ENCODE measurements around the gene ADGRG3. TPM values are rescaled to one million over a fixed set of nuclear protein-coding genes. Genes with fewer than 3 reads are reported as not detected.
"Not testable (repeated sequence)": the region's sequence is repeated elsewhere in the genome, so short reads cannot be mapped to it uniquely, and the experiment has no call there.

The ADGRG3 gene
- total RNA-seq, 1 donor from 2014 or later = not detected

DNA sequence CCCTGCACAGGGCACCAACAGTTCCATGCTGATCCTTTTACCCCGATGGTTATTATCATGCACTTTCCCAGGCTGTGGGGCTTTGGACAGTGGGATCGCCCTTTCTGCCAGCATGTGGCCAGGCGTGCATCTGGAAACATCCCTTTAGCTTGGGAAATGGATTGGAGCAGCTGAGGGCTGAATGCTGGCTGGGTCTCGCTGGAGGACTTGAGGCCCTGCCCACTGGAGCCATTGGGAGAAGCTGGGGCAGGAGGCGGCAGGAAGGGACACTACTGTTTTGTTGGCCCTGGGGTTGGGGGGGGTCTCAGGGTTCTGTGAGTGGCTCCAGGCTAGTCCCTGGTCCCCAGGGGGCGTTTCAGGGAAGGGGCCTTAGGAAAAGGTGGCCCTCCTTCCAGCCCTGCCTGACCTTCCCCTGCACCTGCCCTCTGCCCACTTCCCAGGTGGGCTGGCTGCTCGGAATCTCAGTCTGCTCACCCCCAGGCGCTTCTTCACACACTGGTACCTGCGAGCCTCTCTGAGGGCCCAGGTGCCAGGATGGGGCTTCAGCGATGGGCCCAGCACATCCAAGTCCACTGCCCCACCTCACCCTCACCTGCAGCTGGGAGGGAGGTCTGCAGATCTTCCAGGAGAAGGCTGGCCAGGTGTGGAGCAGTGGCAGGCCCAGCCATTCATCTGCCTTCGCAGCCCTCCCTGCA is 1.6 kb upstream of the ADGRG3 start:
- H3K27ac Mint-ChIP-seq = no peak overlapping the region
- DNase-seq (ENCODE audit: low spot score) = no peak
- no peak overlapping the region for H3K4me3 Mint-ChIP-seq
- no peaks in the 10 kb centered on the region for H3K9me3 Mint-ChIP-seq
- H3K27me3 Mint-ChIP-seq (ENCODE audit: insufficient read depth) = peaks cover 7% of the 10 kb centered on the region
- intact Hi-C loops (cut with micrococcal nuclease) = no loop called here
- H3K36me3 Mint-ChIP-seq (ENCODE audit: low read depth) = no peaks in the 10 kb centered on the region
- no peaks in the 10 kb centered on the region for H3K4me1 Mint-ChIP-seq (ENCODE audit: low read depth)

DNA sequence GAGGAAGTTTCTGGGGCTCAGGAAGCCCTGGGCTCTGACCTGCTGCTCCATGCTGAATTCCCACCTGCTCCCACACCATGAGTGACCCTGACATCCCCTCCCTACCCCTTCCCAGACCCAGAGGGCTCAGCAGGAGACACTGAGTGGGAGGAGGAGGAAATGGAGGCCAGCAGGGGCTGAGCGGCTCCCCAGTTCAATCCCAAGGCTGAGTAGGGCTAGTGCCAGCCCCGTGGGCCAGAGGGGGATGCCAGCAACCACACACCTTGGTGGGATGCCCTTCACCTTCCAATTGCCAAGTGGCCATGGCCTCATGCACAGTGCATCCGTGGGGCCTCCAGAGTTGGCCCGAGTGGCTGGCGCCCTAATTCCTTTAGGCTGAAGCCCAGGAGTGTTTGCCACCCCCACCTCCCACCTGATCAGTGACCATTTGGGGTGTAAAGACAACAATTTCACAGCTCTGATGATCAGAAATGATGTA is 1.0 kb upstream of the ADGRG3 start:
- intact Hi-C loops (cut with micrococcal nuclease) = no loop called here
- Mint-ChIP-seq H3K36me3 (ENCODE audit: low read depth) (no peaks in the 10 kb centered on the region), H3K9me3 (no peaks in the 10 kb centered on the region)

DNA sequence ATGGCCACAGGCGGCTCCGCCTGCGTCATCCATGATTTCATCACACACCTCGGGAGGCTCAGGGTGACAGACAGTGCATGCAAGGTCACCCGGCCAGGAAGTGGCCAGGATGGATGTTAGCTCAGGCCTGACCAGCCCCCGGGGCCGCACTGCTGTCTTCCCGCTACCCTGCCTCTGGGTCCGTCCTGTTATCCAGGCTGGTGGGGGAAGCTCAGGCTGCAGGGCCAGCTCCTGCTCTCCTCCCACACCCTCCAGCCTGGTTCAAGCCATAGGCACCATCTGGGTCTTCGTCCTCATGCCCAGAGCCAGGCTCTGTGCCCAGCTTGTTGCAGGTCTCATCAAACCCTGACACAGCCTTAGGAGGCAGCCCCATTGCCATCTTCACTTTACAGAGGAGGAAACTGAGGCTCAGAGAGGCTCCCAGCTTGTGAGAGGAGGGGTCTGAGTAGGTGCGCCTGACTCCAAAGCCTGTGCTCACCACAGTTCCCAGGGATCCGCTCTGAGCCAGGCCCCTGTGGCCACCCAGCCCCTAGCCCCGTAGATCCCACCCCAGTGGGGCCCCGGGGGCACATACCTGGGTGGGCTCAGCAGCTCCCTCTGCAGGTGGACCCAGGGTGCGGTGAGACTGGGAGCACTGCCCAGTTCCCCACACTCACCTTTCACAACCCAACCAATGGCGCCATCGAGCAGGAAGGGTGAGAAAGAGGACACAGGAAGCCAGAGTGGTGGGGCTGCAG is 412 bp upstream of the ADGRG3 start:
- intact Hi-C loops (cut with micrococcal nuclease) = no loop called here
- Mint-ChIP-seq H3K27ac (no peak overlapping the region), H3K4me3 (no peak overlapping the region), H3K4me1 (ENCODE audit: low read depth) (no peaks in the 10 kb centered on the region), H3K36me3 (ENCODE audit: low read depth) (no peaks in the 10 kb centered on the region), H3K9me3 (no peaks in the 10 kb centered on the region), H3K27me3 (ENCODE audit: insufficient read depth) (peaks cover 7% of the 10 kb centered on the region)
- no peak for DNase-seq (ENCODE audit: low spot score)

More for the DNA sequence above, 1.0 kb upstream of the ADGRG3 start:
- H3K4me3 Mint-ChIP-seq = no peak overlapping the region
- no peak for DNase-seq (ENCODE audit: low spot score)
- no peaks in the 10 kb centered on the region for H3K4me1 Mint-ChIP-seq (ENCODE audit: low read depth)
- H3K27me3 Mint-ChIP-seq (ENCODE audit: insufficient read depth) = peaks cover 7% of the 10 kb centered on the region
- no peak overlapping the region for H3K27ac Mint-ChIP-seq

DNA sequence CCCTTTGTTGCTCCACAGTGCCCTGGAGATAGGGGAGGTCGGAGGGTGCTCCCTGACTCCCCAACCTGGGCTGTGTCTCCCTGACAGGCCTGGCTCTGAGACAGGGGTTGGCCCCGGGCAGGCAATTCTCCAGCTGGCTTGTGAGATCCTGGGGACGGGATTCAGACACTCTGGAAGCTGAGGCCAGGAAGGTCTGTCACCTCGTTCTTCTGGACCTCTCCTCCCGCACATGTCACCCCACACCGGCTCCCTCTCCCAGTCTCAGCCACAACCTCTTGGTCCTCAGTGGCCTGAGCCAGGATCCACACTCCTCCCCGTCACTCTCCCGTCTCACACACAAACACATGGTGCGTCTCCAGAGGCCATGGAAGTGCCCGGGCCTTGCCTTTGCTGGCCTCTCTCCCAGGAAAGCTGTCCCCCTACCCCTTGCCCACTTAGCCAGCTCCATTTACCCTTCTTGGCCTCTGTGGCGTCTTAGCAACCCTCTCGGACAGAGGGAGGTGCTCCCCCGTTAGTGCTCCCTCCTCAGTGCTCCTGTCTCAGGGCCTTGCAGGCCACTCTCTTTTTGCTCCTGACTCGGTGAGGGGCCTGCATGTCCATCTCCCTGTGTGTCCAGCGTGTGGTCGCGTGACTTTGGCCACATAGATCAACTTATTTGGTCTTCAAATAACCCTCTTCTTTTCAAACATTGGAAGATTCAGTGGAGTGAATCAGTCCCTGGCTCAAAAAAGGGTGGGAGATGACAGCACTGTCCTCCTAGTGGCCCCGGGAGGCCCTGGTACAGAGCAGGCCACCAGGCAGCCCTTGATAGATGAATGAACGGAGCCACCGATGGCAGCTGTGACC is 747 bp downstream of the ADGRG3 start:
- Mint-ChIP-seq H3K4me3 (no peak overlapping the region), H3K36me3 (ENCODE audit: low read depth) (no peaks in the 10 kb centered on the region), H3K27me3 (ENCODE audit: insufficient read depth) (peaks cover 7% of the 10 kb centered on the region), H3K27ac (no peak overlapping the region), H3K9me3 (no peaks in the 10 kb centered on the region), H3K4me1 (ENCODE audit: low read depth) (no peaks in the 10 kb centered on the region)
- no peak for DNase-seq (ENCODE audit: low spot score)
- intact Hi-C loops (cut with micrococcal nuclease) = no loop called here

DNA sequence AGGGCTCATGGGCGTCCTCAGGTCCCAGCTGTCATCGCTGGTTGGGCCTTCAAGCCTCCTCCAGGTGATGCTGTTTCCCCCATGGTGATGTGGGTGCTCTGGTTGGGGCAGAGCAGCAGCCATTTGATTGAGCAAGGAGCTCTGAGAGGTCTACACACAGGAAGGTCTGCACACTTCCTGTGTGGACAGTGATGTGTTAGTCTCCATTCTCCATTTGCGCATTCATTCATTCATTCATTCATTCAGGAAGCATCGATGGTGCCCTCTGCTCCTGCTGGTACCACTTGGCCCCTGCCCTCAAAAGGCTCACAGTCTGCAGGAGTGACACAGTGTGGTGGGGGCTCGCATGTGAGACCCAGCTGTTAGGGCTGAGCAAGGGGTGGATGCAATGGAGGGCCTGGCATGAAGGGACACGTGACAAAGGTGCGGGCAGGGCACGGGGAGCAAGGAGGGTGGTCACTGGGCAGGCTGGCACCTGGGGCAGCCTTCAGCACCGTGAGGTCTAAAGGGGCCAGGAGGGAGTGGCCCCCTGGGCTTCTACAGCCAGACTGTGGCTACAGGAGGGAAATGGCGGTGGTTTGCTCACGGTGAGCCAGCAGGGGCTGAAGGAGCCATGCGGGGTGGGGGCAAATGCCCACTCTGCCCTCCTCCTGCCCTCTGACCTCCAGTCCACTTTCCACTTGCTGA is 1.5 kb downstream of the ADGRG3 start:
- no peaks in the 10 kb centered on the region for H3K9me3 Mint-ChIP-seq
- DNase-seq (ENCODE audit: low spot score) = no peak
- H3K27me3 Mint-ChIP-seq (ENCODE audit: insufficient read depth) = peaks cover 9% of the 10 kb centered on the region
- H3K4me3 Mint-ChIP-seq = no peak overlapping the region
- H3K4me1 Mint-ChIP-seq (ENCODE audit: low read depth) = no peaks in the 10 kb centered on the region
- H3K27ac Mint-ChIP-seq = no peak overlapping the region
- no peaks in the 10 kb centered on the region for H3K36me3 Mint-ChIP-seq (ENCODE audit: low read depth)
- intact Hi-C loops (cut with micrococcal nuclease) = no loop called here

- intact Hi-C loops (cut with micrococcal nuclease) = no loop called here
- H3K9me3 Mint-ChIP-seq = no peaks in the 10 kb centered on the region
- H3K4me1 Mint-ChIP-seq (ENCODE audit: low read depth) = no peaks in the 10 kb centered on the region
- H3K36me3 Mint-ChIP-seq (ENCODE audit: low read depth) = no peaks in the 10 kb centered on the region
- H3K27me3 Mint-ChIP-seq (ENCODE audit: insufficient read depth) = peaks cover 9% of the 10 kb centered on the region
- no peak for DNase-seq (ENCODE audit: low spot score)
- H3K27ac Mint-ChIP-seq = no peak overlapping the region
- H3K4me3 Mint-ChIP-seq = no peak overlapping the region
Measured at GRCh38 chr16:57670196-57670595, 2.1 kb downstream of the ADGRG3 start.

DNA sequence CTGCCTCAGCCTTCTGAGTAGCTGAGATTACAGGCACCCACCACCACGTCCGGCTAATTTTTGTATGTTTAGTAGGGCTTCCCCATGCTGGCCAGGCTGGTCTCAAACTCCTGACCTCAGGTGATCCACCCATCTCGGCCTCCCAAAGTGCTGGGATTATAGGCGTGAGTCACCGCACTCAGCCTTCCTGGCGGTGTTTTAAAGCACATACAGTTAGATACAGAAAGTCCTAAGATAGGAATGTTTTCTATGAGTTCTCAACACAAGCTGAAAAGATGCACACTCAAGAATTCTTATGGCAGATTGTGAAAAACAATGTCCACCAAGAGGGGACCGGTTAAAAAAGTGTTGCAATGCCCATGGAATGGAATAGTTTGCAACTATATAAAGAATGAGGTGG is 3.3 kb downstream of the ADGRG3 start:
- H3K27me3 Mint-ChIP-seq (ENCODE audit: insufficient read depth) = peaks cover 13% of the 10 kb centered on the region
- H3K4me3 Mint-ChIP-seq; H3K36me3 Mint-ChIP-seq (ENCODE audit: low read depth); intact Hi-C loops (cut with micrococcal nuclease); H3K27ac Mint-ChIP-seq; H3K4me1 Mint-ChIP-seq (ENCODE audit: low read depth); H3K9me3 Mint-ChIP-seq; DNase-seq (ENCODE audit: low spot score): not testable (repeated sequence)

- Mint-ChIP-seq H3K27ac (no peak overlapping the region), H3K27me3 (ENCODE audit: insufficient read depth) (peaks cover 13% of the 10 kb centered on the region), H3K4me3 (no peak overlapping the region), H3K4me1 (ENCODE audit: low read depth) (no peaks in the 10 kb centered on the region), H3K36me3 (ENCODE audit: low read depth) (no peaks in the 10 kb centered on the region), H3K9me3 (no peaks in the 10 kb centered on the region)
- intact Hi-C loops (cut with micrococcal nuclease) = no loop called here
- DNase-seq (ENCODE audit: low spot score) = no peak
Measured at GRCh38 chr16:57672416-57672815, 4.3 kb downstream of the ADGRG3 start.

- no peak overlapping the region for H3K4me3 Mint-ChIP-seq
- H3K36me3 Mint-ChIP-seq (ENCODE audit: low read depth) = no peaks in the 10 kb centered on the region
- no peak for DNase-seq (ENCODE audit: low spot score)
- peaks cover 13% of the 10 kb centered on the region for H3K27me3 Mint-ChIP-seq (ENCODE audit: insufficient read depth)
- H3K27ac Mint-ChIP-seq = no peak overlapping the region
- intact Hi-C loops (cut with micrococcal nuclease) = no loop called here
- no peaks in the 10 kb centered on the region for H3K4me1 Mint-ChIP-seq (ENCODE audit: low read depth)
- no peaks in the 10 kb centered on the region for H3K9me3 Mint-ChIP-seq
Measured at GRCh38 chr16:57672824-57673223, 4.7 kb downstream of the ADGRG3 start.

DNA sequence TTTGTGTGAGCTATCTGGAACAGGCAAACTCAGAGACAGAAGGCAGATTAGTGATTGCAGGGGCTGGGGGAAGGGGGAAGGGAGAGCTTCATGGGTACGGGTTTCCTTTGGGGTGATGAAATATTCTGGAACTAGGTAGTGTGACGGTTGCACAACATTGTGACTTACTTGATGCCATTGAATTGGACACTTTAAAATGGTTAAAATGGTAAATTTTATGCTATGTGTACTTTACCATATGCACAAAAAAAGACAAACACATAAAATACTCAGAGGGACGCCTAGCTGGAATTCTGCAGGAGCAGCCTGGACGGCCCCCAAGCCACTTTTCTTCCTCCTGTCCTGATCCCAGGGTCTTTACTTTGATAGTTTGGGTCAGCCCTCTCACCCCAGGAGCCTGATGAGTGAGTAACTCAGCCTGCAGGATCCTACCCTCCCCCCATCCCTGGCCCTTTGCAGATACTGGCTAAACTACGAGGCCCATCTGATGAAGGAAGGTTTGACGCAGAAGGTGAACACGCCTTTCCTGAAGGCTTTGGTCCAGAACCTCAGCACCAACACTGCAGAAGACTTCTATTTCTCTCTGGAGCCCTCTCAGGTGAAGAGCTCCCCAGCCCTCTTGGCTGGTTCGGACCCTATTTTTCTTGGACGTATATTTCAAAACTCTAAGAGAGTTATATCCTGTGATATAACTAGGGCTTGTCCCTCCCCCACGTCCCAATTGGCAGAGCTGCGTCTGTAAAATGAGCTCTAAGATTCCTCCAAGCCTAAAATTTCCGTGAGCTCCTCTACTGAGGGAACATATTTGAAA is 7.8 kb downstream of the ADGRG3 start:
- H3K36me3 Mint-ChIP-seq (ENCODE audit: low read depth) = no peaks in the 10 kb centered on the region
- DNase-seq (ENCODE audit: low spot score) = no peak
- intact Hi-C loops (cut with micrococcal nuclease) = no loop called here
- no peaks in the 10 kb centered on the region for H3K9me3 Mint-ChIP-seq
- H3K4me3 Mint-ChIP-seq = no peak overlapping the region
- H3K4me1 Mint-ChIP-seq (ENCODE audit: low read depth) = no peaks in the 10 kb centered on the region
- peaks cover 6% of the 10 kb centered on the region for H3K27me3 Mint-ChIP-seq (ENCODE audit: insufficient read depth)
- H3K27ac Mint-ChIP-seq = no peak overlapping the region

GRCh38 chr16:57676553-57677085 is 8.5 kb downstream of the ADGRG3 start:
- Mint-ChIP-seq H3K9me3 (no peaks in the 10 kb centered on the region), H3K27me3 (ENCODE audit: insufficient read depth) (peaks cover 6% of the 10 kb centered on the region), H3K4me1 (ENCODE audit: low read depth) (no peaks in the 10 kb centered on the region), H3K4me3 (no peak overlapping the region), H3K27ac (no peak overlapping the region), H3K36me3 (ENCODE audit: low read depth) (no peaks in the 10 kb centered on the region)
- intact Hi-C loops (cut with micrococcal nuclease) = no loop called here
- DNase-seq (ENCODE audit: low spot score) = no peak

Measured in activated T-helper 1 cell treated with anti-CD3 and anti-CD28 coated beads, Interleukin-12 subunit alpha, Interleukin-12 subunit beta, Interleukin-2, Interleukin-4 antibody, amounts not matched to agents 30 ng/mL and 10 ng/mL and 1 ng/mL, durations not matched to agents 14 hours and 24 hours and 36 hours (primary cell).